GM23338 (cell line): ENCODE data around the gene NOVA1.

ENCODE experiments used
- CREB1 ChIP-seq: fragments of 250-450 bp; sonication (Bioruptor Pico); IDR thresholded peaks from 2 replicates; pipeline ENCODE4 v1.5.0; 2020; ENCODE audit warnings: low read depth, mild to moderate bottlenecking, moderate library complexity
- CTCF ChIP-seq, 2 experiments: fragments of 200-600 bp in 1 of 2; sonication (generic) in 1 of 2; conservative IDR thresholded peaks; 2 replicates each; pipeline versions ENCODE4 v1.5.1 to v1.6.1; 2016 to 2017; ENCODE audit warnings: antibody characterized with exemption in 2 of 2, low read depth in 2 of 2, mild to moderate bottlenecking in 2 of 2, moderate library complexity in 1 of 2
- EZH2 ChIP-seq: fragments of 200-600 bp; sonication (generic); IDR thresholded peaks from one replicate; pipeline ENCODE4 v1.8.0; 2017; ENCODE audit warnings: antibody characterized with exemption, mild to moderate bottlenecking, low read depth; ENCODE audit not compliant: unreplicated experiment
- EZH2phosphoT487 ChIP-seq: fragments of 200-600 bp; sonication (generic); IDR thresholded peaks from one replicate; pipeline ENCODE4 v1.8.1; 2018; ENCODE audit warnings: antibody characterized with exemption; ENCODE audit not compliant: unreplicated experiment
- JUNB ChIP-seq: IDR thresholded peaks from one replicate; pipeline ENCODE4 v1.6.1; 2016; ENCODE audit warnings: antibody characterized with exemption; ENCODE audit not compliant: unreplicated experiment
- POLR2AphosphoS5 ChIP-seq: IDR thresholded peaks from 2 replicates; pipeline ENCODE4 v1.6.1; 2016; ENCODE audit warnings: antibody characterized with exemption, low read depth
- REST ChIP-seq: IDR thresholded peaks from one replicate; pipeline ENCODE4 v1.6.1; 2018; ENCODE audit warnings: antibody characterized with exemption; ENCODE audit not compliant: unreplicated experiment
- TF ChIP-seq, protein P1 (sequence below): IDR thresholded peaks from 2 replicates; pipeline ENCODE4 v1.6.1; 2016; ENCODE audit warnings: antibody characterized with exemption

DNA sequence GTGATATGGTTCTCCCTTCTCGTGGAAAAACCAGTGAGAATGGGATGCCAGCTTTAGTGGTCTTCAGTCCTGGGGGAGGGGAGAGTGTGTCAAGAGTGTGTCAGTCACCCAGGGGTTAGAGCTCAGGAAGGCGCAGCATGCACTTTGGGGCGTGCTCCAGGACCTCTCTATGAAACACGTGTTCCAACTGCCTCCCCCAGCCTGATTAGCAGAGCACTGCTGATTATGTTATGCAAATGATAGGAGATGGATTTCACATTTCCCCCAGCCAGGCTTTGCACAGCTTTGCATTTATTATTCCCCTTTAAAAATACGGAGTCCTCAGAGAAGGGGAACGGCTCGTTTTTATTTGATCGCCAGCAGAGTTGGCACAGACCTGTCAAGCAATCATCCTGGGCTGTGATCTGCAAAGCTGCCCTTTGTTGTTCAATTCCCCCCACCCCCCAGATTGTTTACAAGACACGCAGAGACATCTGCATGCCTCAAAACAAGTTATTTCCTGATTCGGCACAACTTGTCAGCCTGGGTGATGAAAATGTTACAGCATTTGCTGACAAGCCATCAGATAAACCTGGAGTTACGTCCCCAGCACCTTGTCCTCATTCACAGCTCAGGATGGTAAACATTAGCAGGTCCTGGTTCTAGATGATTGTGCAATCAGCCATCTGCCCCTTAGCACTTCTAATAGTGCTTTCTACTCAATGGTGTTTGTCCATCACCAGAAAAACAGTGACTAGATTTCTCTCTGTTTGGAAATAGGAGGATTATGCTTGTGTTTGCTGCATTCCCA is 196.5 kb downstream of the NOVA1 start:
- TF ChIP-seq CTCF (conservative IDR thresholded peaks at IDR 0.05; ENCODE audit: low read depth in 2 of 2) (no peak), EZH2 (no peak), CREB1 (CRISPR knock-in tag) (no peak), EZH2phosphoT487 (no peak), POLR2AphosphoS5 (no peak), JUNB (no peak), REST (no peak)
- TF ChIP-seq, protein P1, sequence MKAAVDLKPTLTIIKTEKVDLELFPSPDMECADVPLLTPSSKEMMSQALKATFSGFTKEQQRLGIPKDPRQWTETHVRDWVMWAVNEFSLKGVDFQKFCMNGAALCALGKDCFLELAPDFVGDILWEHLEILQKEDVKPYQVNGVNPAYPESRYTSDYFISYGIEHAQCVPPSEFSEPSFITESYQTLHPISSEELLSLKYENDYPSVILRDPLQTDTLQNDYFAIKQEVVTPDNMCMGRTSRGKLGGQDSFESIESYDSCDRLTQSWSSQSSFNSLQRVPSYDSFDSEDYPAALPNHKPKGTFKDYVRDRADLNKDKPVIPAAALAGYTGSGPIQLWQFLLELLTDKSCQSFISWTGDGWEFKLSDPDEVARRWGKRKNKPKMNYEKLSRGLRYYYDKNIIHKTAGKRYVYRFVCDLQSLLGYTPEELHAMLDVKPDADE: no peak
